Tibial artery (tissue), 4 donors: Measurements from ENCODE around the gene C17orf107.
"Not testable (repeated sequence)": the region's sequence is repeated elsewhere in the genome, so short reads cannot be mapped to it uniquely, and the experiment has no call there.

Source experiments
- DNase-seq, 2 donors: peaks; one replicate each; pipeline ENCODE4 v3.0.0-alpha.2; 2019
- H3K27ac ChIP-seq, 2 donors: fragments of 200-600 bp; sonication (generic) in 1 of 2; 1 replicate in 1 of 2; 2 replicates in 1 of 2; pipeline ENCODE4 v1.5.1; 2018 to 2019; ENCODE audit warnings: mild to moderate bottlenecking in 1 of 2
- H3K27me3 ChIP-seq, 2 donors: fragments of 200-600 bp; sonication (generic) in 1 of 2; one replicate each; pipeline versions ENCODE4 v1.5.1 to v1.6.0; 2016 to 2019
- H3K36me3 ChIP-seq, 3 donors: fragments of 200-600 bp; sonication (generic) in 2 of 3; one replicate each; pipeline ENCODE4 v1.5.1; 2016 to 2019; ENCODE audit warnings: mild to moderate bottlenecking in 2 of 3
- H3K4me1 ChIP-seq, 4 donors: fragments of 200-600 bp; sonication (generic) in 2 of 4; 1 replicate in 3 of 4; 2 replicates in 1 of 4; pipeline ENCODE4 v1.5.1; 2016 to 2019
- H3K4me3 ChIP-seq, 2 donors: fragments of 200-600 bp; sonication (generic) in 1 of 2; 1 replicate in 1 of 2; 2 replicates in 1 of 2; pipeline ENCODE4 v1.5.1; 2018 to 2019; ENCODE audit warnings: mild to moderate bottlenecking in 2 of 2
- H3K9me3 ChIP-seq, 3 donors: fragments of 200-600 bp; sonication (generic) in 1 of 3; one replicate each; pipeline ENCODE4 v1.5.1; 2016 to 2019
- CTCF ChIP-seq, 2 experiments: fragments of 200-600 bp in 1 of 2; fragments of 450-650 bp in 1 of 2; IDR thresholded peaks; one replicate each; pipeline ENCODE4 v1.5.1; 2017 to 2019; ENCODE audit warnings: antibody characterized with exemption in 2 of 2, mild to moderate bottlenecking in 1 of 2, moderate library complexity in 1 of 2
- intact Hi-C: fragments of 100-400 bp; cut with DNase I; formaldehyde crosslinking; loops from one replicate; pipeline ENCODE4 v1.15.0; 2023; ENCODE audit warnings: low total_unique reads

The C17orf107 gene

GRCh38 chr17:4859816-4860625 is 39.3 kb upstream of the C17orf107 start:
- Histone ChIP-seq H3K27me3 (no peaks in the 10 kb centered on the region), H3K4me1 (peaks cover 0 to 28% (median 10%) of the 10 kb centered on the region in 4 donors), H3K4me3 (no peak overlapping the region), H3K27ac (no peak overlapping the region), H3K9me3 (no peaks in the 10 kb centered on the region), H3K36me3 (peaks cover 0 to 12% (median 4%) of the 10 kb centered on the region in 3 donors)
- TF ChIP-seq CTCF (IDR thresholded peaks at IDR 0.05): no peak
- intact Hi-C loops: no loop called here
- no peak for DNase-seq

- TF ChIP-seq CTCF (IDR thresholded peaks at IDR 0.05): no peak
- intact Hi-C loops: no loop called here
- Histone ChIP-seq H3K4me3 (no peak overlapping the region), H3K27me3 (no peaks in the 10 kb centered on the region), H3K27ac (no peak overlapping the region), H3K4me1 (peaks cover 0 to 28% (median 10%) of the 10 kb centered on the region in 4 donors), H3K9me3 (no peaks in the 10 kb centered on the region), H3K36me3 (peaks cover 0 to 12% (median 4%) of the 10 kb centered on the region in 3 donors)
- no peak for DNase-seq
These were observed 38.7 kb upstream of the C17orf107 start for GRCh38 chr17:4860651-4861050.

- DNase-seq: no peak
- intact Hi-C loops: no loop called here
- Histone ChIP-seq H3K27me3 (no peaks in the 10 kb centered on the region), H3K27ac (no peak overlapping the region), H3K9me3 (no peaks in the 10 kb centered on the region), H3K4me3 (no peak overlapping the region), H3K36me3 (peaks cover 0 to 12% (median 4%) of the 10 kb centered on the region in 3 donors), H3K4me1 (peaks cover 0 to 28% (median 10%) of the 10 kb centered on the region in 4 donors)
- TF ChIP-seq CTCF (IDR thresholded peaks at IDR 0.05): no peak
These were observed 38.3 kb upstream of the C17orf107 start for GRCh38 chr17:4861052-4861451.

- no peak overlapping the region for H3K27ac ChIP-seq
- H3K4me1 ChIP-seq: peaks cover 0 to 20% (median 8%) of the 10 kb centered on the region in 4 donors
- H3K4me3 ChIP-seq: no peak overlapping the region
- intact Hi-C loops: no loop called here
- H3K9me3 ChIP-seq: no peaks in the 10 kb centered on the region
- TF ChIP-seq CTCF (IDR thresholded peaks at IDR 0.05): no peak
- peaks cover 0 to 12% (median 4%) of the 10 kb centered on the region in 3 donors for H3K36me3 ChIP-seq
- DNase-seq: no peak
- H3K27me3 ChIP-seq: no peaks in the 10 kb centered on the region
These were observed 36.6 kb upstream of the C17orf107 start for GRCh38 chr17:4862720-4863119.

GRCh38 chr17:4863321-4863720 is 36.0 kb upstream of the C17orf107 start:
- H3K36me3 ChIP-seq: peaks cover 0 to 12% (median 4%) of the 10 kb centered on the region in 3 donors
- H3K4me3 ChIP-seq: no peak overlapping the region
- H3K27me3 ChIP-seq: no peaks in the 10 kb centered on the region
- no peaks in the 10 kb centered on the region for H3K9me3 ChIP-seq
- no peak for DNase-seq
- TF ChIP-seq CTCF (IDR thresholded peaks at IDR 0.05): no peak
- peaks cover 0 to 14% (median 6%) of the 10 kb centered on the region in 4 donors for H3K4me1 ChIP-seq
- no peak overlapping the region for H3K27ac ChIP-seq
- intact Hi-C loops: no loop called here

GRCh38 chr17:4867535-4867934 is 31.8 kb upstream of the C17orf107 start:
- H3K4me3 ChIP-seq, intact Hi-C loops, DNase-seq: not testable (repeated sequence)

GRCh38 chr17:4869058-4869998 is 30.0 kb upstream of the C17orf107 start:
- intact Hi-C loops, DNase-seq, H3K4me3 ChIP-seq, H3K36me3 ChIP-seq, H3K27me3 ChIP-seq, H3K9me3 ChIP-seq, H3K4me1 ChIP-seq, H3K27ac ChIP-seq: not testable (repeated sequence)

More at GRCh38 chr17:4867535-4867934, 31.8 kb upstream of the C17orf107 start:
- H3K4me1 ChIP-seq, H3K27ac ChIP-seq, H3K9me3 ChIP-seq, H3K36me3 ChIP-seq, H3K27me3 ChIP-seq: not testable (repeated sequence)
